ENCODE results near the gene TIFAB. TPM values are rescaled to one million over a fixed set of nuclear protein-coding genes. Genes with fewer than 3 reads are reported as not detected.

The TIFAB gene
- total RNA-seq, 1 donor from 2014 or later: 0.30 TPM

DNA sequence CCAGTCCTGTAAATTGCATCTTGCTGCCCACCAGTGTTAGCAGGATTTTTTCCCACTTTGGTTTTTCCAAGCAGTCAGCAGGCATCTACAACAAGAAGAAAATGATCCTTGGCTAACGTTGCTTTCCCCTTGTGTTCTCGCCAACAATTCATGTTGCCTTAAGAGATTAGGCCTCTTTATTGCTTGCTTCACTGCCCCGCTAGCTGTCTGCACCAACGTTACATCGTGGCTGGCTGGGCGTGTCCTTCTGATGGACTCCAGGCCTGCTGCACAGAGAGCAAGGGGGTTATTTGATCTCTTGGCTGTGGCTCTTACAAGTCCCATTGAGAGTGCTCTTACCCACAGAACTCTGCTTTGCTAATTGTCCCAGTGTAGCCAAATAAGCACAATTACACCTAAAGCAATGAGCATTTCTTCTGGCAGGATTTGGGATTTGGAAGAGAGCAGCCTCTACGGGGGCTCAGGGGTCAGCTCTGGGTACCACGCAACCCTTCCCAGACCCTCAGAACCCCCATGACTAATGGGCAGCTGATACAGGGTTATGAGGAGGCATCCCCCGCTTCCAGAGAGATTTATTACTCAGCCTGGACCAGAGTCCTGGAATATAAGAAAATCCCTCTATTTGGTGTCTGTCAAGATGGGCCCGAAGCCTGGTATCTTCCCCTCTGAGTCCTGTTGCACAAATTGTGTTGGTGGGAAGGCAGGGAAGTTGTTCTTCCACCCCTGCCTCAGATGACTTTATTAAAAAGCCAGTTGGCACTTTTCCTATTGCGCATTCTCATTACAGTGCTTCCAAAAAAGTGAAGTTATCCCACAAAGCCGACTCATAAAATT is 22.6 kb downstream of the TIFAB start:
- peaks cover 8% of the 10 kb centered on the region for H3K27me3 ChIP-seq (ENCODE audit: low read depth)
- ATAC-seq: no peak
- peaks cover 5% of the 10 kb centered on the region for H3K9me3 ChIP-seq
- no peak for DNase-seq
- H3K4me3 ChIP-seq: no peak overlapping the region
- no peaks in the 10 kb centered on the region for H3K36me3 ChIP-seq
- TF ChIP-seq, protein P1, sequence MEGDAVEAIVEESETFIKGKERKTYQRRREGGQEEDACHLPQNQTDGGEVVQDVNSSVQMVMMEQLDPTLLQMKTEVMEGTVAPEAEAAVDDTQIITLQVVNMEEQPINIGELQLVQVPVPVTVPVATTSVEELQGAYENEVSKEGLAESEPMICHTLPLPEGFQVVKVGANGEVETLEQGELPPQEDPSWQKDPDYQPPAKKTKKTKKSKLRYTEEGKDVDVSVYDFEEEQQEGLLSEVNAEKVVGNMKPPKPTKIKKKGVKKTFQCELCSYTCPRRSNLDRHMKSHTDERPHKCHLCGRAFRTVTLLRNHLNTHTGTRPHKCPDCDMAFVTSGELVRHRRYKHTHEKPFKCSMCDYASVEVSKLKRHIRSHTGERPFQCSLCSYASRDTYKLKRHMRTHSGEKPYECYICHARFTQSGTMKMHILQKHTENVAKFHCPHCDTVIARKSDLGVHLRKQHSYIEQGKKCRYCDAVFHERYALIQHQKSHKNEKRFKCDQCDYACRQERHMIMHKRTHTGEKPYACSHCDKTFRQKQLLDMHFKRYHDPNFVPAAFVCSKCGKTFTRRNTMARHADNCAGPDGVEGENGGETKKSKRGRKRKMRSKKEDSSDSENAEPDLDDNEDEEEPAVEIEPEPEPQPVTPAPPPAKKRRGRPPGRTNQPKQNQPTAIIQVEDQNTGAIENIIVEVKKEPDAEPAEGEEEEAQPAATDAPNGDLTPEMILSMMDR (IDR thresholded peaks at IDR 0.05): no peak
- peaks cover 4% of the 10 kb centered on the region for H3K4me1 ChIP-seq
- no peak overlapping the region for H3K27ac ChIP-seq
- intact Hi-C loops (cut with DNase I): no loop called here

DNA sequence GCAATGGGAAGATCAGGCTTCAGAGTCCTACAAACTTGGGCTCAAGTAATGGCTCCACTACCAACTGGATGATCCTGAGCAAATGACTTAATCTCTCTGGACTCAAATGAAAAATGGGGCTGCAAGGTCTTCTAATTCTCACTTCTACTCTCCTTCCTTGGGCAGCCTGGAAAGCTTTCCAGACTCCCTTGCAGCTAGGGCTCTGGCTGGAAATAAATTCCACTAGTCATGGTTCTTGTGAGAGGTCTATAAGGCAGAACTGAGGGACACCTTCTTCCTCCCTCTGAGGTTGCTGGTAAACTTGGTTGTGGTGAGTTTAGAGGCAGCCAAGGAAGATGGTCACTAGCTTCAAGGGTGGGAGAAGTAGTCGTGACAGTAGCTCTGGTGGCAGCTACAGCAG is 23.6 kb downstream of the TIFAB start:
- no peak for ATAC-seq
- Histone ChIP-seq H3K36me3 (no peaks in the 10 kb centered on the region), H3K4me3 (no peak overlapping the region), H3K27me3 (ENCODE audit: low read depth) (no peaks in the 10 kb centered on the region), H3K4me1 (no peaks in the 10 kb centered on the region), H3K9me3 (peaks cover 5% of the 10 kb centered on the region), H3K27ac (no peak overlapping the region)
- intact Hi-C loops (cut with DNase I): no loop called here
- DNase-seq: no peak
- TF ChIP-seq, protein P1 (IDR thresholded peaks at IDR 0.05): no peak

DNA sequence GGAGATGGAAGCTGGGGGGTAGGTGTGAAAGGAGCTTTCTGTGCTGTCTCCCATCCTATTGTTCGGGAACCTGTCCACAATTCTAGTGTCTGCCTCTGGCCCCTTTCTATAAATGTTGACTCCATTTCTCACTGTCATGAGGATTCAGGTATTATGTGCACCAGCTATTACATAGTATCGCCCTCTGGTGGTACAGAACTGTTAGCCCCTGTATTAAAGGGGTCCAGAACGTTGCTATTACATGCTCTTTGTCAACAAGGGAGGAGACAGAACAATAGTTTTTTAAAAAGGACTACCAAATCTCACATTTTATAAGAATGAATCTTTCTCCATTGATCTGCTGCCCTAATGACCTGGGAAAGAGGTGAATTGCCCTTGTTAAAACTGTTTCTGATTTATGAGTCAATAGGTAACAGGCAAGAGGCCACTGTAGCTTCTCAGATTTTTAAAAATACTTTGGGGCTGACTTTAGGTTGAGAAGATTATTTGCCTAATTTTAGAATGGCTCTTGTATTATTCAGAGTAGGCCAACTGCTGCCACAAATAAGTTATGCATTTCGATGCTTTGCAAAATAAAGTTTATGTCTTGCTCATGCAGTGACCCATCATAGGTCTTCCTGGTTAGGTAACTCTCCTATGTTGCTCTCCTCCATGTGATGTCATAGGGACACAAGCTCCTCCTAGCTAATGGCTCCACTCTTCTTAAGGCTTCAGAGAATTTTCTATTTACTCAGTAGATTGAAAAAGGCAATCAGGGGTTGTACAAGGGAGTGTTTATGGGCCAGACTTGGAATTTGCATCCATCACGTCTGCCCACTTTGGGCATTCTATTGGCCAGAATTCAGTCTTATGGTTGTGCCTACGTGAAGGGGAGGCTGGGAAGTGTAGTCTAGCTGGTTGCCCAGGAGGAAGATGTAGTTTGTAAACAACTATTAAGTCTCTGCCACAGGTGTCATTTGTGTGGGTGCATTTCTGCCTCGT is 25.8 kb downstream of the TIFAB start:
- ATAC-seq: peak; percentile 79 to 85
- Histone ChIP-seq H3K27me3 (ENCODE audit: low read depth) (no peaks in the 10 kb centered on the region), H3K4me1 (peaks cover 4% of the 10 kb centered on the region), H3K9me3 (peaks cover 5% of the 10 kb centered on the region), H3K4me3 (no peak overlapping the region), H3K36me3 (no peaks in the 10 kb centered on the region), H3K27ac (no peak overlapping the region)
- TF ChIP-seq, protein P1 (IDR thresholded peaks at IDR 0.05): peak; percentile 58
- intact Hi-C loops (cut with DNase I): no loop called here
- DNase-seq: no peak

DNA sequence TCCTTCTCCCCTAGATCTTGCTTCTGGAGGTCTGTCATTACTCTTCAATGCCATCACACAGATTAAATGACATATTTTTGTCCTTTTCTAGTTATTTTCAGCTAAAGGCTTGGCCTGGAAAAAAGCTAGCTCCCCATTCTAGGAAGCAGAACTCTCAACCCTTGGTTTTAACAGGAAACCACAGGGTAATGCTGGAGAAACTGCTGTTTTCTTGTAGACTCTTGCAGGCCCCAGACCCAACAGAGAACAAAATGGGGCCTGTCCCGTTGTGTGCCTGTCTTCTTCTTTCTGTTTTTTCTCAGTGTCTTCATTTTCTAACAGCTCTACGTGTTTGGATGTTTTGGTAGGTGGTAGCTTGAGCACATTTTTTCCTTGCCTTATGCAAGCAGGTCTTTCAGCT is 26.5 kb downstream of the TIFAB start:
- peaks cover 5% of the 10 kb centered on the region for H3K9me3 ChIP-seq
- intact Hi-C loops (cut with DNase I): no loop called here
- H3K27ac ChIP-seq: no peak overlapping the region
- DNase-seq: no peak
- no peaks in the 10 kb centered on the region for H3K27me3 ChIP-seq (ENCODE audit: low read depth)
- peaks cover 4% of the 10 kb centered on the region for H3K4me1 ChIP-seq
- H3K4me3 ChIP-seq: no peak overlapping the region
- no peaks in the 10 kb centered on the region for H3K36me3 ChIP-seq
- TF ChIP-seq, protein P1 (IDR thresholded peaks at IDR 0.05): no peak
- ATAC-seq: no peak

DNA sequence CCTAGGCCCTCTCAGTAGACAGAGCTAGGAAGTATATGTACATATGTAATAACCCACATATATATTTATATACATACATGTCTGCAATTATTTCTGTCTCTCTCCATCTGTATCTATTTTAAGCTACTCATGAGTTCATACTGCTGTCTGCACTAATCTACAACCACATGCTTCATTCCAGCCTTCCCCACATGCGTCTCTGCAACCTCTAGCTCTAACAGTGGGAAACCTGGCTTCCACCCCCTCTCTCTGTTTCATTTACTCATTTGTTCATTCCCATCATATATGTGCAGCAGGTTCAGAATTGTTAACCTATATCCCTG is 28.3 kb downstream of the TIFAB start:
- TF ChIP-seq, protein P1 (IDR thresholded peaks at IDR 0.05): no peak
- ATAC-seq (no peak), DNase-seq (no peak)
- Histone ChIP-seq H3K27ac (no peak overlapping the region), H3K27me3 (ENCODE audit: low read depth) (no peaks in the 10 kb centered on the region), H3K4me1 (peaks cover 4% of the 10 kb centered on the region), H3K4me3 (no peak overlapping the region), H3K9me3 (peaks cover 5% of the 10 kb centered on the region), H3K36me3 (no peaks in the 10 kb centered on the region)
- intact Hi-C loops (cut with DNase I): no loop called here

All from lower lobe of right lung (tissue), 2 donors.